Measurements from ENCODE around the gene TMC5.

GRCh38 chr16:19479302-19479721, 61.6 kb downstream of the TMC5 start:
- TF ChIP-seq YY1 (IDR thresholded peaks at IDR 0.05) (no peak), JUND (IDR thresholded peaks at IDR 0.05) (no peak)

Measured in liver (tissue), 2 donors.